ENCODE results near the gene SLC16A13.

Gene SLC16A13

DNA sequence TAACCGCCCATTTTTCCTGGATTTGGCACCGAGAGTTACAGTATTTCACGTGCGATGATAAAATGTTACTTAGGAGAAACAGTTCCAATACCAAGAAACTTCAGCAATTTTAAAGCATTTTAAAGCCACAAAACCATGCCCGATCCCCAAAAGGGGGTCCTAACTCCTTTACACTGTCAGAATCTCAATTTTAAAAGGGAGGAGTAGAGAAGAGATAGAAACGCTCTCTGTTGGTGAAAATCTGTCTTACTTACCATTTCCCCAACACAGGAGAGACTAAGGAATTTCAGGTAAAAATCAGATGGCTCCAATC, 23.9 kb upstream of the SLC16A13 start:
- Histone ChIP-seq H3K27me3 (replicated peaks; ENCODE audit: control insufficient read depth, insufficient read depth, low read length, poor library complexity, severe bottlenecking) (no peaks in the 10 kb centered on the region), H3K27ac (ENCODE audit: insufficient read depth, low read length, poor library complexity, severe bottlenecking) (peak overlapping the region; percentile 99), H3K9me3 (ENCODE audit: control insufficient read depth, low read length) (no peaks in the 10 kb centered on the region), H3K4me1 (ENCODE audit: control insufficient read depth, insufficient read depth, low read length, poor library complexity, severe bottlenecking) (peaks cover 41% of the 10 kb centered on the region), H3K4me3 (ENCODE audit: insufficient read depth, low read depth, low read length, poor library complexity, severe bottlenecking) (peak overlapping the region; percentile 97), H3K36me3 (ENCODE audit: control insufficient read depth, insufficient read depth, low read length) (peaks cover 8% of the 10 kb centered on the region)
- no peak for DNase-seq

DNA sequence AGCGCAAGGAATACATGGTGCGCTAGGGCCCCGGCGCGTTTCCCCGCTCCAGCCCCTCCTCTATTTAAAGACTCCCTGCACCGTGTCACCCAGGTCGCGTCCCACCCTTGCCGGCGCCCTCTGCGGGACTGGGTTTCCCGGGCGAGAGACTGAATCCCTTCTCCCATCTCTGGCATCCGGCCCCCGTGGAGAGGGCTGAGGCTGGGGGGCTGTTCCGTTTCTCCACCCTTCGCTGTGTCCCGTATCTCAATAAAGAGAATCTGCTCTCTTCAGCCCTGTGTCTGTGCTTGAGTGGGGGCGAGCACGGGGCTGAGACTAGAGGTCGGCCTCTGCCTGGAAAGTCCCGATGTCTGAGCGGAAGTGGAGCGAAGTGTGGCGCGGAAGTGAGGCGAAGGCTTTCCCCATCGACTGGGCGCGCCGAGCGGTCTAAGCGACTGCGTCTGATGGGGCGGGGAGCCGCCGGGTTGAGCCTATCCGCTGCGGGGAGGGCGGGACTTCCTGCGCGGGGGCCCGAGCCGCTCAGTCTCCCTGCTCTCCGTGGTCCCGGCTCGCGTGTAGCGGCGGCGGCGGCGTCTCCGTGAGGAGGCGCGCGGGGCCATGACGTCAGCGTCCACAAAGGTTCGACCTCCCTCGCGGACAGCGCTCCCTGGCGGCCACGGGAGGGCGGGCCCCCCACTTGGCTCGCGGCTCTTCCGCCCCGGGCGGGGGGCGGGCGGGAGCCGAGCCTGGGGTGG, 21.4 kb upstream of the SLC16A13 start:
- peak overlapping the region; percentile 99 for H3K27ac ChIP-seq (ENCODE audit: insufficient read depth, low read length, poor library complexity, severe bottlenecking)
- peak overlapping the region; percentile 97 for H3K4me3 ChIP-seq (ENCODE audit: insufficient read depth, low read depth, low read length, poor library complexity, severe bottlenecking)
- peak; percentile 97 for DNase-seq
- H3K4me1 ChIP-seq (ENCODE audit: control insufficient read depth, insufficient read depth, low read length, poor library complexity, severe bottlenecking): peaks cover 44% of the 10 kb centered on the region
- no peaks in the 10 kb centered on the region for H3K27me3 ChIP-seq (replicated peaks; ENCODE audit: control insufficient read depth, insufficient read depth, low read length, poor library complexity, severe bottlenecking)
- H3K9me3 ChIP-seq (ENCODE audit: control insufficient read depth, low read length): no peaks in the 10 kb centered on the region
- peaks cover 5% of the 10 kb centered on the region for H3K36me3 ChIP-seq (ENCODE audit: control insufficient read depth, insufficient read depth, low read length)

DNA sequence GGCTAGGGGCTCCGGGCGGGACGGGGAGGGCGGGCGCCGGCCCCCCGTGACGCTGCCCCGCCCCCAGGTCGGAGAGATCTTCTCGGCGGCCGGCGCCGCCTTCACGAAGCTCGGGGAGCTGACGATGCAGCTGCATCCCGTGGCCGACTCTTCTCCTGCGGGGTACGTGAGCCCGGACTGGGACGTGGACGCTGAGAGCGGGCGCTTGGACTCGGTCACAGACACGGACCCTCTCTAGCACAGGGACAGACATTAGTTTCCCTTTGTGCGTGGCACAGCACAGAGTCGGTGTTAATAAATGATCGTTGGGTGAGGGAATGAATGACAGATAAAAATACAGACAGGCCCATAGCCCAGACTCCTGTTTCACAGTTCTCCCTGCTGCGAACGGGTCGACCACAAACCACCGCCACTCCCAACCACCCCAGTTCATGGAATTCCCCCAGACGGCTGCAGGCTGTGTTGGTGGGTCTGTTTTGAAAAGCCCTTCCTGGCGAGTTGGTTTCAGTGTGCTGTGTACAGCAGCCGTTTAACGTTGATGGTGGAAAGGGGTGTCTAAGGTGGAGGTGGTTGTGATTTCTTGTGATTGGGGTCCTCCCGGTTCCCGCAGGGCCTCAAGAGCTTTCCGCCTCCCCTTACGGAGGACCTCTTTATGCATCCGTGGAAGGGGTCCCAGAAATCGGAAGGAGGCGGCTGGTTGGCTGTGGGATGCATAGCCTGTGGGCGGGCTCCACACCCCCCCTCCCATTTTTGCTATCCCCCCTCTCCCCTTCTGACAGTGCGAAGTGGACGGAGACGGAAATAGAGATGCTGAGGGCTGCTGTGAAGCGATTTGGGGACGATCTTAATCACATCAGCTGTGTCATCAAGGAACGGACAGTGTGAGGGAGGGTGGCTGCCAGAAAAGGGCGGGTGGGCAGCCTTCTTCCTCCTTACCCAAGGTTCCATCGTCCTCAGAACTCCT, 20.5 kb upstream of the SLC16A13 start:
- peak; percentile 86 to 90 (median 87) for DNase-seq

DNA sequence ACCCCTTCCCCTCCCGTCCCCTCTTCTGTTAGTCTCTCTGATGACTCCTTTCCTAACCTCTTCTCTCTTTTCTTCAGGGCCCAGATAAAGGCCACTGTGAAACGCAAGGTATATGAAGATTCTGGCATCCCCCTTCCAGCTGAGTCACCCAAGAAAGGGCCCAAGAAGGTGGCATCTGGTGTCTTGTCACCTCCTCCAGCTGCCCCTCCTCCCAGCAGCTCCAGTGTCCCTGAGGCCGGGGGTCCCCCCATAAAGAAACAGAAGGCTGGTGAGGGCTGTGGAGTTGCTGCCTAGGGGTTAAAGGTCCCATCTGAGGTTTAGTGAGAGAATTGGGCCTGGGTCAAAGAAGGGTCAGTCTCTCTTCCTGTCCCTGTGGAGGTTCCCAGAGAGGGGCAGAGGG, 19.4 kb upstream of the SLC16A13 start:
- Histone ChIP-seq H3K27me3 (replicated peaks; ENCODE audit: control insufficient read depth, insufficient read depth, low read length, poor library complexity, severe bottlenecking) (no peaks in the 10 kb centered on the region), H3K4me3 (ENCODE audit: insufficient read depth, low read depth, low read length, poor library complexity, severe bottlenecking) (no peak overlapping the region), H3K4me1 (ENCODE audit: control insufficient read depth, insufficient read depth, low read length, poor library complexity, severe bottlenecking) (peaks cover 34% of the 10 kb centered on the region), H3K36me3 (ENCODE audit: control insufficient read depth, insufficient read depth, low read length) (peaks cover 5% of the 10 kb centered on the region), H3K27ac (ENCODE audit: insufficient read depth, low read length, poor library complexity, severe bottlenecking) (peak overlapping the region; percentile 99), H3K9me3 (ENCODE audit: control insufficient read depth, low read length) (no peaks in the 10 kb centered on the region)
- no peak for DNase-seq

More for the DNA sequence above, 20.5 kb upstream of the SLC16A13 start:
- Histone ChIP-seq H3K27ac (ENCODE audit: insufficient read depth, low read length, poor library complexity, severe bottlenecking) (peak overlapping the region; percentile 99), H3K36me3 (ENCODE audit: control insufficient read depth, insufficient read depth, low read length) (peaks cover 5% of the 10 kb centered on the region), H3K27me3 (replicated peaks; ENCODE audit: control insufficient read depth, insufficient read depth, low read length, poor library complexity, severe bottlenecking) (no peaks in the 10 kb centered on the region), H3K4me1 (ENCODE audit: control insufficient read depth, insufficient read depth, low read length, poor library complexity, severe bottlenecking) (peaks cover 44% of the 10 kb centered on the region), H3K9me3 (ENCODE audit: control insufficient read depth, low read length) (no peaks in the 10 kb centered on the region), H3K4me3 (ENCODE audit: insufficient read depth, low read depth, low read length, poor library complexity, severe bottlenecking) (peak overlapping the region; percentile 97)

DNA sequence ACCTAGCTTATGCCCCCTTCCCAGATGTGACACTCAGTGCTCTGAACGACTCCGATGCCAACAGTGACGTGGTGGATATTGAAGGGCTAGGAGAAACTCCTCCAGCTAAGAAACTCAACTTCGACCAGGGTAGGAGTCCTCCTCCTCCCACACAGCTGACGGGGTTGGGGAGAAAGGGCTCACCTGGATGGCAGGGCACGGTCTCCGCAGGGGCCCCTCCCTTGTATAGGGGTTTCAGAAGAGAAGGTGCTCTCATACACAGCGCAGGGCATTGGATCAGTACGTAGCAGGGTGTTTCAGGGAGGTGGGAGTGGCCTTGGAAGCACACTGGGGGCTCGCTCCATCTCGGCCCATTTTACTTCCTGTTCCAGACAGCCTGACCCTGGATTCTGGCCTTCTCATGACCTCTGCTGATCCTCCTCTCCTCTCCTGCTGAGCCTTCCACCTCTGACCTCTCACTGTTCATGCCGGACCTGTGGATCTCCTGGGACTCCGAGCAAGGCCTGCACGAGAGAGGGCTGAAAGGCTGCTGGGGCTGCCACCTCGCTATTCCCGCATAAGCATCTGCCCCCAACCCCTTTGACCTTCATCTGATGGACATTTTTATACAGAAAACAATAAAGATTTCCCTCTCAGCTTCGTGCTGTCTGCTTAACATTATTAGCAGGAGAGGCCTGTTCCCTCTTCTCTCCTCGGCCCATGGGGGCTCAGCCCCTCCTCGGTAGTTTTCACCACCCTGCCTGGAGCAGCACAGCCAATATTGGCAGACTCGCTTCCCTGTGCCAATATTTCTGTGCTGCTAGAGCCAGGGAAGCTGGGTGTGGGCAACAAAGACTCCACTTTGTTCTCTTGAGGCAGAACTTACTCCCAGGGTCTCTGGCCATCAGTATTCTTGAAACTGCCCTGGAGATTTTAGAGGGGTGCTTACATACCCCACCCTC, 18.7 kb upstream of the SLC16A13 start:
- Histone ChIP-seq H3K27ac (ENCODE audit: insufficient read depth, low read length, poor library complexity, severe bottlenecking) (peak overlapping the region; percentile 99), H3K4me1 (ENCODE audit: control insufficient read depth, insufficient read depth, low read length, poor library complexity, severe bottlenecking) (peaks cover 37% of the 10 kb centered on the region), H3K36me3 (ENCODE audit: control insufficient read depth, insufficient read depth, low read length) (peaks cover 5% of the 10 kb centered on the region), H3K9me3 (ENCODE audit: control insufficient read depth, low read length) (no peaks in the 10 kb centered on the region), H3K27me3 (replicated peaks; ENCODE audit: control insufficient read depth, insufficient read depth, low read length, poor library complexity, severe bottlenecking) (no peaks in the 10 kb centered on the region), H3K4me3 (ENCODE audit: insufficient read depth, low read depth, low read length, poor library complexity, severe bottlenecking) (no peak overlapping the region)
- no peak for DNase-seq

DNA sequence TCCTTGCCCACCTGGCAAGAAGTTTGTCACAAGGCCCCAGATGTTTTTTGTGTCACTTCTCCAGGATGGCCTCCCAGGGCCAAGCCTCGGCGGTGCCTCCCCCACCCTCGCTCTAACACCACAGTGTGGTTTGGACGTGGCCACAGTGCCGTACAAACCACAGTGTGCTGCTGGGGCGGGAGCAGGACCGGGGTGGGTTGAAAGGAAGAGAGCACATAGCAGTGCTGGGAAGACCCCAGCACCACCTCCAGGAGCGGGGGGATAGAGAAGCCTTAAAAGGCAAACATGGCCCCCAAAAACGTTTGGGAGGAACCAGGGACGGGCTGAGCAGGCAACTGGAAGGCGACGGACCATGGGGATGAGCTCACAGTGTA, 18.0 kb upstream of the SLC16A13 start:
- peaks cover 5% of the 10 kb centered on the region for H3K36me3 ChIP-seq (ENCODE audit: control insufficient read depth, insufficient read depth, low read length)
- peaks cover 43% of the 10 kb centered on the region for H3K4me1 ChIP-seq (ENCODE audit: control insufficient read depth, insufficient read depth, low read length, poor library complexity, severe bottlenecking)
- H3K9me3 ChIP-seq (ENCODE audit: control insufficient read depth, low read length): no peaks in the 10 kb centered on the region
- no peak overlapping the region for H3K4me3 ChIP-seq (ENCODE audit: insufficient read depth, low read depth, low read length, poor library complexity, severe bottlenecking)
- H3K27ac ChIP-seq (ENCODE audit: insufficient read depth, low read length, poor library complexity, severe bottlenecking): no peak overlapping the region
- H3K27me3 ChIP-seq (replicated peaks; ENCODE audit: control insufficient read depth, insufficient read depth, low read length, poor library complexity, severe bottlenecking): no peaks in the 10 kb centered on the region
- DNase-seq: no peak

DNA sequence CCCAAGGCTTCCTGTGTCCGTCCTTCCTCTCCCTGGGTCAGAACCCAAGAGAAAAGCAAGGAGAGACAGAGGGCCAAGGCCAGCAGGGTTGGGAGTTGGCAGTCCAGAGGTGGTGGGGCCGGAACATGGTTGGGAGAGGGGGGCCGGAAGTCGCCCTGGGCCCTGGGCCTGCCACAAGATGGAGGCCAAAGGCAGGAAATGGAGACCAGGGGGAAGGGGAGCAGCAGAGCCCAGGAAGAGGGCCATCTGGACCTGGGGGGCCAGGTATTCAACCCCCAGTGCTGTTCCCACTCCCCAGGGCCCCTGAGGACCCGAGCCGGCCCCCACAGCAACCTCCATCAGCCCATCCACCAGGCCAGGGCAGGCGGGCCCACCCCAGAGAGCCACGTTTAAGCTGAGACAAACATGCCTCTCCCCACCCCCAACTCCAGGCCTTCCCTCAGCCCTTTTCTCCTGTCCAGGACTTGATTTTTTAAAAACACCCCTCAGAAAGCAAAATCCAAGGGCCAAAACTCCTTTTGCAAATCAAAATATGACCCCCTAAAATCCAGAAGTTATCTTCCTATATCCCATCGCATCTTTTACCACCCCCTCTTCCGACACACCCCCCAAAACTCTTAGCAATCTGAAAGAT, 17.4 kb upstream of the SLC16A13 start:
- H3K9me3 ChIP-seq (ENCODE audit: control insufficient read depth, low read length): no peaks in the 10 kb centered on the region
- DNase-seq: no peak
- no peaks in the 10 kb centered on the region for H3K27me3 ChIP-seq (replicated peaks; ENCODE audit: control insufficient read depth, insufficient read depth, low read length, poor library complexity, severe bottlenecking)
- H3K36me3 ChIP-seq (ENCODE audit: control insufficient read depth, insufficient read depth, low read length): peaks cover 5% of the 10 kb centered on the region
- no peak overlapping the region for H3K27ac ChIP-seq (ENCODE audit: insufficient read depth, low read length, poor library complexity, severe bottlenecking)
- H3K4me1 ChIP-seq (ENCODE audit: control insufficient read depth, insufficient read depth, low read length, poor library complexity, severe bottlenecking): peaks cover 47% of the 10 kb centered on the region
- H3K4me3 ChIP-seq (ENCODE audit: insufficient read depth, low read depth, low read length, poor library complexity, severe bottlenecking): no peak overlapping the region

DNA sequence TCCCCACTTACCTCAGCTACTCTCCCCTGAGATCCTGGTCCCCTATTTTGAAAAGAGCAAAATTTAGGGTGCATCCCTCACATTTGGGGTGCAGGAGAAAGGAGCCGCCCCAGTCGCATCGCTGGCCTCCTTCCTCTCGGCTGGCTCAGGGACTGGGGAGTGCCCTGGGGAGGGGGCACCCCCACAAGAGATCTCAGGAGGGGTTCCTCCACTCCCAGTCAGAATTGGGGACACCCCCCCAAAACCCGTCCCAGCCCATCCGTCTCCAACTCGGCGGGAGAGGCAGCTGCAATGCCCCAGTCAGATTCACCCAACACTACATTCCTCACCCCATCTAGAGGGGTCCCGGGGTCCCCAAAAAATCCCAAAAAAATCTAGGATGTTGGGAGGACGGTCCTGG, 16.4 kb upstream of the SLC16A13 start:
- no peak for DNase-seq
- H3K27me3 ChIP-seq (replicated peaks; ENCODE audit: control insufficient read depth, insufficient read depth, low read length, poor library complexity, severe bottlenecking): no peaks in the 10 kb centered on the region
- no peak overlapping the region for H3K4me3 ChIP-seq (ENCODE audit: insufficient read depth, low read depth, low read length, poor library complexity, severe bottlenecking)
- no peak overlapping the region for H3K27ac ChIP-seq (ENCODE audit: insufficient read depth, low read length, poor library complexity, severe bottlenecking)
- H3K36me3 ChIP-seq (ENCODE audit: control insufficient read depth, insufficient read depth, low read length): peaks cover 5% of the 10 kb centered on the region
- peaks cover 40% of the 10 kb centered on the region for H3K4me1 ChIP-seq (ENCODE audit: control insufficient read depth, insufficient read depth, low read length, poor library complexity, severe bottlenecking)
- no peaks in the 10 kb centered on the region for H3K9me3 ChIP-seq (ENCODE audit: control insufficient read depth, low read length)

DNA sequence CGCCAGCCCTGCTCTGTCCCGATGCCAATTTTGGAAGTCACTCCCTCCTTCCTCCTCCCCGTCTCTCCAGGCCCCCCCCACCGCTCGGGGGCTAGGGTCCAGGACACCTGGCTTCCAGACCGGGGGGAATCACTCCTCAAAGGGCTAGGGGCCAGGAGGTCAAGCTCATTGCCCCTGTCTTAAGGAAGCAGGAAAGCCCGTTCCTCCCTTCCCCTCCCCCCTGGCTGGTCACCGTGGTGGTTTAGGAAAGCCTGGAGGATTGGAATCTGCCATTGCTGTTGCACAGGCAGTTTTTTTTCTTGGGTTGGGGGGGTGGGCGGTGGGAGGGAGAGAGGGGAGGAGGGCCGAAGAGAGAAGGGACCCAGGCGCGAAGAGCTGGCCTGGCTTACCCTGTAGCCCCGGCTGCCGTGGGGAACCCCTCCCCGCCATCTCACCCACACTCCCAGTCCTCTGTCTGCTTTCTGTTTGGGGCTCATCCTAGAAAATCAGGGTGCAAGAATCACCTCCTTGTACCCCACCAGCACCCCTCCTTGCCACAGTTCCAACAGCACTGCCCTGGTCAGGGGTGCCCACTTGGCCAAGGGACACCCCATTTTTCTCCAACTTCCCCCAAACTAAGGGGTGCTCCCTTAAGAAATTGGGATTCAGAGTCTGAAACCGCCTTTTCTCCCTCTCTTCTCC, 15.8 kb upstream of the SLC16A13 start:
- peaks cover 5% of the 10 kb centered on the region for H3K36me3 ChIP-seq (ENCODE audit: control insufficient read depth, insufficient read depth, low read length)
- no peaks in the 10 kb centered on the region for H3K27me3 ChIP-seq (replicated peaks; ENCODE audit: control insufficient read depth, insufficient read depth, low read length, poor library complexity, severe bottlenecking)
- H3K27ac ChIP-seq (ENCODE audit: insufficient read depth, low read length, poor library complexity, severe bottlenecking): no peak overlapping the region
- H3K4me3 ChIP-seq (ENCODE audit: insufficient read depth, low read depth, low read length, poor library complexity, severe bottlenecking): no peak overlapping the region
- H3K9me3 ChIP-seq (ENCODE audit: control insufficient read depth, low read length): no peaks in the 10 kb centered on the region
- DNase-seq: no peak
- H3K4me1 ChIP-seq (ENCODE audit: control insufficient read depth, insufficient read depth, low read length, poor library complexity, severe bottlenecking): peaks cover 40% of the 10 kb centered on the region
